Ovary (tissue), 9 donors: ENCODE data around the gene INTS6L. TPM values are rescaled to one million over a fixed set of nuclear protein-coding genes. Genes with fewer than 3 reads are reported as not detected.

ENCODE experiments used
- DNase-seq, 5 donors: peaks; one replicate each; pipeline ENCODE4 v3.0.0-alpha.2; 2019 to 2020
- H3K27ac ChIP-seq, 2 donors: fragments of 200-600 bp; one replicate each; pipeline versions ENCODE4 v1.5.1 to v1.8.0; 2019 to 2022
- H3K27me3 ChIP-seq: fragments of 200-600 bp; one replicate; pipeline ENCODE4 v1.8.0; 2022
- H3K36me3 ChIP-seq: fragments of 200-600 bp; sonication (generic); one replicate; pipeline ENCODE4 v1.5.1; 2019
- H3K4me1 ChIP-seq: one replicate; pipeline ENCODE4 v1.8.1; 2013; ENCODE audit warnings: mild to moderate bottlenecking, moderate library complexity; ENCODE audit not compliant: insufficient read depth
- H3K4me3 ChIP-seq: fragments of 200-600 bp; sonication (generic); one replicate; pipeline ENCODE4 v1.5.1; 2017
- H3K9me3 ChIP-seq, 2 donors: fragments of 200-600 bp in 1 of 2; sonication (generic) in 1 of 2; one replicate each; pipeline versions ENCODE4 v1.5.1 to v1.8.1; 2013 to 2019; ENCODE audit warnings: mild to moderate bottlenecking in 1 of 2, moderate library complexity in 1 of 2
- CTCF ChIP-seq, 3 donors: fragments of 450-650 bp in 2 of 3; fragments of 200-600 bp in 1 of 3; IDR thresholded peaks; one replicate each; pipeline versions ENCODE4 v1.5.1 to v1.8.0; 2016 to 2022; ENCODE audit warnings: antibody characterized with exemption in 3 of 3, mild to moderate bottlenecking in 1 of 3
- EP300 ChIP-seq: sonication (generic); formaldehyde crosslinking; IDR thresholded peaks from one replicate; pipeline ENCODE4 v1.6.1; 2017; ENCODE audit warnings: antibody characterized with exemption
- POLR2A ChIP-seq: fragments of 450-650 bp; IDR thresholded peaks from one replicate; pipeline ENCODE4 v1.6.1; 2017; ENCODE audit warnings: antibody characterized with exemption, mild to moderate bottlenecking, moderate library complexity
- WGBS, 3 donors: extraction: QIAGEN DNeasy Blood & Tissue Kit in 1 of 3; methylation state at CpG; one replicate each; pipeline versions ENCODE4 v1.1.5 to v1.1.7; 2013 to 2017; 5-methylcytosine and 5-hydroxymethylcytosine counted together
- intact Hi-C, 4 donors: fragments of 100-400 bp; cut with DNase I; formaldehyde crosslinking; loops; one replicate each; pipeline versions ENCODE4 v1.11.0 to v1.15.1; 2022 to 2023
- polyA plus RNA-seq, 2 donors: library from polyadenylated mRNA; stranded (reverse); fragments of 200-250 nt in 1 of 2; fragments of 350-450 nt in 1 of 2; fragmentation: Illumina TruSeq in 1 of 2; extraction: RNeasy Lipid Tissue Mini Kit (QIAGEN cat#74804) in 1 of 2; gene quantifications; one replicate each; pipeline ENCODE4 v1.2.3, GENCODE V29; 2013 to 2014
- total RNA-seq, 7 donors: library from RNA; depleted of rRNA in 2 of 7; stranded (reverse); fragments of >200 nt in 2 of 7; fragmentation: NEBNext Ultra II Directional in 3 of 7; extraction: Animal tissue kit (Norgen Biotek cat#: 25700) in 3 of 7; gene quantifications; one replicate each; pipeline versions ENCODE4 v1.1.0 to v1.2.4, GENCODE V29; 2016 to 2023
- donor health status: DM: no; HTN: no; CAD: no; lungs with moderate emphysema.
- donor health status: DM: no; HTN: no; CAD: no.
- donor health status: Bipolar disorder and iron deficiency.
- donor health status: DM: yes; HTN: yes; CAD: no.
- donor health status: DM: no; HTN: no; CAD: no.
- donor health status: DM: yes; HTN: yes; CAD: no.

Gene INTS6L
- total and polyA plus RNA-seq, 9 donors: 9.0 to 20.7 (median 16.0) TPM

DNA sequence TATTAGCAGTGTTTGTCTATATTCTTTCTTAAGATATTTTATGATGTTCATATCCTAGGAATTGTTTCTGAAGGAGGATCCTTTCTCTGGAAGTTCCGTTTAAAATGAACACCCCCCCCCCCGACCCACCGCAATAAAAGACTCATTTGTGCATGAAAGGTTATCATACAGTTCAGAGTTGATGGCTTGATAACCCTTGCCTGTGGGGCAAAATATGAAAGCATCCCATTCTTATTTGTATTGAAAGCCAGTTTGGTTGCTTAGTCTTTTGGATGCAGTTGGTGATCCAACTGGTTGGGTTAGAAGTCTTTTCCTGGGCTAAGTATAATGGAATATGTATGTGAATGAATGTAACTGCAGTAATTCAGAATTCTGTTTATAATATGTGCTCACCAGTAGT is 8.3 kb downstream of the INTS6L start:
- H3K27ac ChIP-seq: no peak overlapping the region
- TF ChIP-seq EP300 (no peak), CTCF (IDR thresholded peaks at IDR 0.05) (no peak), POLR2A (no peak)

GRCh38 chrX:135530097-135530496 is 9.6 kb downstream of the INTS6L start:
- no peak overlapping the region for H3K4me3 ChIP-seq
- intact Hi-C loops: no loop called here
- no peak for TF ChIP-seq CTCF (IDR thresholded peaks at IDR 0.05)
- TF ChIP-seq EP300: no peak
- no peak for TF ChIP-seq POLR2A
- no peaks in the 10 kb centered on the region for H3K9me3 ChIP-seq
- H3K36me3 ChIP-seq: no peaks in the 10 kb centered on the region
- WGBS, 3 donors: 89 to 93% (median 91%) methylated on average over 1 of the region's 1 CpG
- no peaks in the 10 kb centered on the region for H3K4me1 ChIP-seq
- DNase-seq: no peak
- H3K27ac ChIP-seq: no peak overlapping the region
- no peaks in the 10 kb centered on the region for H3K27me3 ChIP-seq

More for the DNA sequence above, 8.3 kb downstream of the INTS6L start:
- DNase-seq: no peak
- H3K9me3 ChIP-seq: no peaks in the 10 kb centered on the region
- H3K27me3 ChIP-seq: no peaks in the 10 kb centered on the region
- intact Hi-C loops: no loop called here
- H3K36me3 ChIP-seq: no peaks in the 10 kb centered on the region
- 62 to 69% (median 67%) methylated on average over 3 of the region's 3 CpGs for WGBS, 3 donors
- H3K4me1 ChIP-seq: no peaks in the 10 kb centered on the region
- no peak overlapping the region for H3K4me3 ChIP-seq

DNA sequence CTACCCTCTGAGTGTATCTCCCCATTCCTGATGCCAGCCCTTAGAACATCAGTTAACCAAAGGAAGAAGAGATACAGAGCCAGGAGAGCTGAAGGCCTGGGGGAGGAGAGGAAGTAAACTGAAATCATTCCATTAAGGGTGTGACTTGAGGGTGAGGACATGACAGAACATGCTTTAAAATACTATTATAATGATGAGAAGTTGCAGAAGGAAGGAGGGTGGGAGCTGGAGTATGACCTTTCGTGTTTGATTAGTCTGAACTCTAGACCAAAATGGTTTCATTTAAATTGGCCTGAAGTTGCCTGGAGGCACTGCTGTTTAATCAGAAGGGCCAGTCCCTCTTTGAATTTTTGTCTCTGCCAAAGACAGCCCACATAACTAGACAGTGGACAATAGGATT is 11.4 kb downstream of the INTS6L start:
- peaks cover 1% of the 10 kb centered on the region for H3K4me1 ChIP-seq
- no peak overlapping the region for H3K4me3 ChIP-seq
- 50 to 62% (median 59%) methylated on average over 1 of the region's 1 CpG for WGBS, 3 donors
- H3K27ac ChIP-seq: no peak overlapping the region
- no peaks in the 10 kb centered on the region for H3K9me3 ChIP-seq
- no peak for TF ChIP-seq POLR2A
- TF ChIP-seq CTCF (IDR thresholded peaks at IDR 0.05): no peak
- TF ChIP-seq EP300: no peak
- no peak for DNase-seq
- no peaks in the 10 kb centered on the region for H3K36me3 ChIP-seq
- no peaks in the 10 kb centered on the region for H3K27me3 ChIP-seq
- intact Hi-C loops: no loop called here

DNA sequence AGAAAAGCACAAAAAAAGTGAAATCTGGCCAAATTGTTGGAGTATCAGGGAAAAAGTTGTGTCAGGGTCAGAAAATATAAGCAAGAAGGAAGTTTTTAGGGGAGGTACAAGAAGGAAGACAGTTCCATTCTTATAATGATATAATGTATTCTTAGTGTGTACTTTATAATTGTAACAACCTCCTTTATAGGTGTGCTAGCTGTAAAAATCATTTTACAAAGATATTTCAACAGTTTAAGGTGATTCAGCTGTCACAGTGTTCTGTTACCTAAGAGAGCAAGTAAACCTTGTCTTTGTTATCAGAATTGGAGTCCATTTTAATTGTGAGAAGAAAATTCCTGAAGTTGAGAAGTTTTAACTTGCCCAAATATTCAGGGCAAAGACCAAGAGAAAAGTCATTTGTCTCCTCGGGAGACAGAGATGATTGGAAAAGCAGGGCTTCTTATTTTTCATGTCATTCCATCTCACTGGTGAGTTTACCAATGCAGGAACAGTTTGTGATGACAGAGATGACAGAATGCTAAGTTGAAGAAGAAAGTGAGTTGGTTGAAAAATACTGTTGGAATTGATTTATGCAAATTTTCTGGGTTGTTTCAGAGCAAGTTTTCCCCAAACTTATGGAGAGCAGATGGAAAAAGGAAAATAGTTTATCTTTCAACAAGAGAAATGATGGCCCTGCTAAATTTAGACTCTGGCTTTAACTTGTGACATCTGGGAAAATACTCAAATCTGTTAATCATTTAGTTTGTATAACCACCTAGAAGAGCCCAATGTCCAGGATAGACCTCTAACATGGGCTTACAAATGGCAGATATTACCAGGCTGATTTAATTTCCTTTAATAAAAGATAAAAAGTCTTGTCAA is 14.8 kb downstream of the INTS6L start:
- intact Hi-C loops: loop anchor here in 1 of 4 donors (5.0 kb wide), 1 partner anchor 37 kb away; no protein-coding TSS in a partner anchor
- Histone ChIP-seq H3K27ac (no peak overlapping the region), H3K36me3 (no peaks in the 10 kb centered on the region), H3K4me3 (no peak overlapping the region), H3K27me3 (no peaks in the 10 kb centered on the region), H3K4me1 (peaks cover 1% of the 10 kb centered on the region), H3K9me3 (no peaks in the 10 kb centered on the region)
- no peak for TF ChIP-seq POLR2A
- no peak for TF ChIP-seq EP300
- no peak for TF ChIP-seq CTCF (IDR thresholded peaks at IDR 0.05)
- no peak for DNase-seq
- WGBS, 3 donors: 28 to 48% (median 32%) methylated on average over 1 of the region's 1 CpG
